HG03565 (cell line): ENCODE measurements around the gene KRAS.

ENCODE experiments used
- ATAC-seq: cut with Tn5 transposase; IDR thresholded peaks from one replicate; pipeline ENCODE4 v1.9.1; 2021; ENCODE audit warnings: mild to moderate bottlenecking, moderate library complexity; ENCODE audit not compliant: unreplicated experiment

KRAS gene

DNA sequence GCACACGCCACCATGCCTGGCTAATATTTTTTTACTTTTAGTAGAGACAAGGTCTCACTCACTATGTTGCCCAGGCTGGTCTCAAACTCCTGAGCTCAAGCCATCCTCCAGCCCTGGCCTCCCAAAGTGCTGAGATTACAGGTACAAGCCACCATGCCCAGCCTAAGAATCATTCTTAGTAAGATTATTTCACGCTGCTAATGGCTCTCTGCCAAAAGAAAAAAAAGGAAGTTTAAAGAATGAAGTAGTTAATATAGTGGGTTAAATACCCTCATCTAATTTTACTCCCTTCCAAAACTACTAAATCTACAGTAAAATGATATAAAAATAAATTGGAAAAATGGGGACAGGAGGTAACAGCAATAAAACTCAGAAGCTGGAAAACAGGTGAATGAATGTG lies 53.1 kb downstream of the KRAS start:
- ATAC-seq, result no peak

DNA sequence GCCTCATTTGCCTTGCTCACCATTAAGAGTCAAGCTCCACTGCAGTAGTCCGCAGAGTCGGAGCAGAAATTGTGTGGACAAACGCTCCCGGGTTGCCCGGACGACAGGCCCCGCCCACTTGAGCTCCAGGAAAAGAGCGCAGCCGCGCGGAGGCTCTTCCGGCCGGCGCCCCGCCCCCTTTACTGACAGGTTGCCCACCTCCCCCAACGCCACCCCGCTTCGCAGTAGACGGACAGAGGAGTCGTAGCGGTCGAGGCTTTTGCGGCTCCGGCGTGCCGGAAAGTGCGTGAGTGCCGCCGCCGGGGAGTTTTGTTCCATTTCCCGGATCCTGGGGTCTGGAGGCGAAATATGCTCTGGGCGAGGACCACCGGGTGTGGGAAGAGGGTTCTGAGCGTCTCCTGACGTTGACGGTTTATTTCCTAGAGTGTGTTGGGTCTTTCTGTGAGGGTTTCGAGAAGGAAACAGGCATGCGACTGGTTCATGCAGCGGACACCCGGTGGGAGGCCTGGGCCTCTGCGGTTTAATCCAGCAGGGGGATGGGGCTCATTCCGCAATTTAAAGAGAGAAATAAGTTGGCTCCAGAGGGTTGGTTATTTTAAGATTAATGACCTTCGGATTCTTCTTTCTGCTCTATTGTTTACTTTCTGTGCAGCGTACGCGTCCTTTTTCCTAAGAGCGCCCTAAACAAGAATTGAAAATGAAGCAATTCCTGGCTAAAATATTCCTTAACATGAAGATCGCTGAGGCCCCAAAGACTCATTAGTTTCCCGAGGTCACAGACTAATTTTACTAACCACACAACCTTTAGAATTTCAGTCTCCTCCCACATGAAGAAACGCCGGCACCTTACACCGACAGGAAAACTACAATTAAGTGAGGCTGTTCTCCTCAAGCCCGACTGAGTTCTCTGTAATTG lies 55.4 kb downstream of the KRAS start, which contains the start of the genes DNAI7 and ETFRF1:
Gene DNAI7 (minus strand): TSS at position 105 of the 916 bp plus-strand sequence. CDS start 82 bp downstream, at position 23.
Gene ETFRF1 (plus strand): TSS at position 182 of the 916 bp plus-strand sequence. CDS start 8,720 bp downstream, outside the sequence.
- peak; percentile 88 for ATAC-seq

DNA sequence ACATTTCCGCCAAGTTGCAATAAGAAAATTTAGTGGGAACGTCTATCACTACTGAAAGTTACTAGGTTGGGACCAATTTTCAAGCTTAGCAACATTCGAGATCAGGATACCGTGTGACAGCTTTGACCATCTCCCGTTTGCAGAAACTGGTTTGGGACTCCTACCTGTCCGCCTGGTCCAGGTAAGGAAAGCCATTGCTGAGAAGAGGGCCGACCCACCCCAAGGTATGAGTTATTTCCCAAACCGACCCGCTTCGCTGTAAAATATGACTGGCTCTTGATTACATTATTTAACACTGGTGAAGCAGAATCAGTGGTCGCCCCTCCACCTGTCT lies 56.0 kb downstream of the KRAS start:
- ATAC-seq, result no peak

DNA sequence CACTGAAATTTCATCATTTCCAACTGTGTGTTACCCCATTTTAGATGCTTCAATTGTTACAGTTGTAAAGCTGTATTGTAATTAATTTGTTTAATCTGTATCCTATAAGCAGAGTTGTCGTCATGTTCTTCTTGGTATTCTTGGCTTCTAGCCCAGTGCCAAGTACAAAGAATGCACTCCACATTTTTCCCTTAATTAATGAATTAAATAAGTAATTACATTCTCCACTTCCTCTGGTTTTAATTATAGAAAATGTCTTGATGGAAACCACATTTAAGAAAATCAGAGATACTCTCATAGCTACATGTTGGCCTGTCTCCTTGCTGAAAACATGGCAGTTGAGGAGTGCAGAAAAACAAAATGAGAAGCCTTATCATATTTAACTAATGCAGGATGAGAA lies 56.5 kb downstream of the KRAS start:
- ATAC-seq, result no peak

DNA sequence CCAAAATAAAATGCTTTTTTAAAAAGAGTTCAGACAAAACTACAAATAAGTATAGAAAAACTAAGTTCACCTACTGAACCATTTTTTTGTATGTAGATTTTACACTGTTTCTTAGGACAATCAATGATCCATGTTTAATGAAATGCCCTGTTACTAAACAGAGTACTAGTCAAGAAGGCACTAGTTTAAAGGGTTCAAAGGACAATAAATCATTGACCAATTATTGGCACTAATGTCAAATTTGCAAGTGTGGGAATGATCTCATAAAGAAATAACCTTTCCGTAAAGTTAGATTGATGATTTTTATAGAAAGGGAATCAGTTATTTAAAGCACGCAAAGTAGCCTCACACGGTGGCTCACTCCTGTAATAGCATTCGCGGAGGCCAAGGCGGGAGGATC lies 59.9 kb downstream of the KRAS start:
- ATAC-seq, result no peak

DNA sequence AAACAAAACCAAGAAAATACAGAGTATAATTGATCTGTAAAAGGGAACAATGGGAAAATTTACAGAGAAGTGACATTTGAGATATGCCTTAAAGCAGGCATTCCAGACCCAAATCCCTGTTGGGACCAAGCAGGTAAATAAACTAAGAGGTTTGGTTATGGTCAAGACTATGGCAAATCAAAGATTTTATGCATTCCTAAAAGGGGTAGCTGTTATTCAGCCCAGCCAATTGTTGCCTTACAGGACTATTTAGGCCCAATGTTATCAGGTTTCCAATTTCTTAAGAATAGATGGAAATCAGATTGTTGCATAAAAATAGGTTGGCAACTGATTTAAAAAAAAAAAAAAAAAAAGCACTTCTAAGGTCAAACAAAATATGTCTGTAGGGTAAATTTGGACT lies 61.1 kb downstream of the KRAS start:
- no peak for ATAC-seq

DNA sequence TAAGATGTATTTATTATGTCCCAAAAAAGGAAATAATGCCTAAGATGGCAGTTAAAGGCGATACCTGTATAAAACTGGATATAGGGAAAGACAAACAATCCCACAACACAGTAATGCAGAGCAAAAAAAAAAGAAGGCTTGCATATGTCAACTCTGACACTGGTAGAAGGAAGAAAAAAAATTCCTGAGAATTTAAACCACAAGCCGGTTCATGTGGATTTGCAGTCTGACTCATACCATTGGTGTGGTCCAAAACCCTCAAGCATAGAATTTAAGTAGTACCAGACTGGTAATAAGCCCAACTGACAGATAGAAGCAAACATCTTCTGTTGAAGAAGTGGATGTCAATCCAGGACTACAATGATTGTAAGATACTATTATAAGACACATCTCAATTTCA lies 62.9 kb downstream of the KRAS start:
- ATAC-seq, result no peak

DNA sequence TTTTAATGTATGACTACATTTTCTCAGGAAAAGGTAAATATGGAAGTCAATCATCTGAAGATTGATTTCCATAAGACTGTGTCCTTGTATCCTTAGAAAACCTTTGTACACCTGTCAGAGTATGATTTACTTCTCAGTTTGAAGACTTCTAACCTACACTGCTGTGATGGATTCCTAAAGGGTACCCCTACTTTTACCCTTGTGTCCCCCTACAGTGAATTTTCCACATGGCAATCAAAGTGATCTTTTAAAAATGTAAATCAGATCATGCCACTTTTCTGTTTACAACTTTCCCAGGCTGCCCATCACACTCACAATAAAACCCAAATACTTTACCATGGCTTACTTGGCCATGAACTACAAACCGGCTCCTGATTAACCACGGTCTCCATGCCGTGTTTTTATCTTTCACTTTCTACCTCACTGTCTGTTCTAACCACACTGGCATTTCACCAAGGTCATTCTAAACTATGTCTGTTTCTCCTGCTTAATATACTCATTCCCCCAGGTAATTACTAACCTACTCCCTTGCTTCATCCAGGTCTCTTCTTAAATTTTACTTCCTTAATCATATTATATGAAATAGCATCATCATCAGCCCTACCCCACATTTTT lies 63.8 kb downstream of the KRAS start:
- peak; percentile 39 for ATAC-seq

DNA sequence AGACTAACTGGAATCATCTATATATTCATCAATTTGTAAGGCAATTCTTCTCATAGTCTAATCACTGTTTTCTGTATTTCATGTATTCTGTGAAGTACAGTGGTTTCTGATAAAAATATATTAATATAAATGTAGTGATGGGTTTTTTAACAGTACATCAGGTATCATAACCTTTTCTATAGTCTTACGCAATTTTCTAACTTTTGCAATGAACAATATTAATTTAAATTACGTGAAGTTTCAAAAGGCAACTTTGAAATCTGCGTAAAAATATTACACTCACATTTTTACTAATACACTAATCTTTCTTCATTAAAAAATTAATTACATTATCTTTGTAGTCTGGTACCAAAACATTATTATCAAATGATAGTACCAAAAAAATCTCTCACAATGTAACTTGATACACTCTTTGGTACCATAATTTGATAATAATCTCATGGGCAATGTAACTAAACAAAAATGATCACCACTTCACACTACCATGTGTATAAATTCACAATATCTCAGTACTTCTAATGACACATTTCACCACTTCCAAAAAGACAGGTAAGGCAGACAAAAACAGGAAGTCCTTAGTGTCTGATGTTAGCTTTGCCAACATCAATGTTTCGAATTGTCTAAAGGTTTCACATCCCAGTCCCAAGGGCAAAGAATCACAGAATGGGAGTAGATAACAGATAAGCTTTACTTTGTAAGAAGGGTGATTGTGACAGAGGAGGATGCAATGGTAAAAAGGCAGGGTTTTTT lies 64.5 kb downstream of the KRAS start:
- peak; percentile 69 for ATAC-seq

DNA sequence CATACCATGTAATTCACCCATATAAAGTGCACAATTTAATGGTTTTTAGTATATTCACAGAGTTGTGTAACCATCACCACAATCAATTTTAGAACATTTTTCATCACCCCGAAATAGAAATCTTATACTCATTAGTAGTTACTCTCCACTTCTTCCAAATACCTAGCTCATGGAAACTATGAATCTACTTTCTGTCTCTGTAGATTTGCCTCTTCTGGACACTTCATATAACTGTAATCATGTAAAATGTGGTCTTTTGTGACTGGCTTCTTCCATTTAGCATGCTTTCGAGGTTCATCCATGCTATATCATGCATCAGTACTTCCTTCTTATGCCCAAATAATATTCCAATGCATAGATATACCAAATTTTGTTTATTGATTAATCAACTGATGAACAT lies 66.6 kb downstream of the KRAS start:
- ATAC-seq, result no peak

DNA sequence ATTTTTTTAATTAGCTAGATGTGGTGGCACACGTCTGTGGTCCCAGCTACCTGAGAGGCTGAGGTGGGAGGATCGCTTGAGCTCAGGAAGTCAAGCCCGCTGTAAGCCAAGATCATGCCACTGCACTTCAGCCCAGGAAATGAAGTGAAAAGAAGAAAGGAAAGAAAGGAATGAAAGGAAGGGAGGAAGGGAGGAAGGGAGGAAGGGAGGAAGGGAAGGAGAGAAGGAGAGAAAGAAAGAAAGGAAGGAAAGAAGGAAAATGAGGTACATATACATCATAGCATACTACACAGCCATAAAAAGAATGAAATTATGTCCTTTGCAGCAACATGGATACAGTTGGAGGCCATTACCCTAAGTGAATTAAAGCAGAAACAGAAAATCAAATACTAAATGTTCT lies 68.0 kb downstream of the KRAS start:
- ATAC-seq, result no peak

DNA sequence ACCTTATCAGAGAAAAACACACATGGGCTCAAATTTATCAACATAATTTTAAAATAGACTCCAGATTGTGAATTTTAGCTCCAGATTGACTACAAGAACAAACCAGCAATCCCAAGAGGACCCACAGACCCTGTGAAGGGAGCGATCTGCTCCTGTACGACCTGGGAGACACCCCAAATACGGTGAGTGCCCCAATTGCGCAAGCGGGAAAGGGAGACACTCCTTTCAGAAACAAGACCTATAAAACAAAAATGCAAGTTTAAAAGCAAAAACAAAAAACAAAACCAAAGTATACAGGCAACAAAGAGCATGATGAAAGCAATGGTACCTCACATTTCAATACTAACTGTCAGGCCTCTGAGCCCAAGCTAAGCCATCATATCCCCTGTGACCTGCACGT lies 87.9 kb downstream of the KRAS start:
- no peak for ATAC-seq

DNA sequence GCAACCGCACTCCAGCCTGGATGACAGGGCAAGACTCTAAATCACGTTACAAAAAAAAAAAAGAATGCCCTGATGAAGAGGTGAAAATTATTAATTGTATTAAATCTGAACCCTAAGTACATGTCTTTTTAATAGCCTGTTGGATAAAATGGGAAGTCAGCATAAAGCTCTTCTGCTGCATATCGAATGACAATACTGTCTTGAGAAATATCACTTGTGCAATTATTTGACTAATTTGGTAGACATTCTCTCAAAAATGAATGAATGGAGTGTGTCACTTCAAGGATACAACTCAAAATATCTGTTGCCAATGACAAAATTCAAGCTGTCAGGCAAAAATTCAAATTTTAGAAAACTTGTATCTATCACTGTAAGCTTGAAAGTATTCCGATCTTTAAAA lies 94.7 kb downstream of the KRAS start:
- no peak for ATAC-seq

DNA sequence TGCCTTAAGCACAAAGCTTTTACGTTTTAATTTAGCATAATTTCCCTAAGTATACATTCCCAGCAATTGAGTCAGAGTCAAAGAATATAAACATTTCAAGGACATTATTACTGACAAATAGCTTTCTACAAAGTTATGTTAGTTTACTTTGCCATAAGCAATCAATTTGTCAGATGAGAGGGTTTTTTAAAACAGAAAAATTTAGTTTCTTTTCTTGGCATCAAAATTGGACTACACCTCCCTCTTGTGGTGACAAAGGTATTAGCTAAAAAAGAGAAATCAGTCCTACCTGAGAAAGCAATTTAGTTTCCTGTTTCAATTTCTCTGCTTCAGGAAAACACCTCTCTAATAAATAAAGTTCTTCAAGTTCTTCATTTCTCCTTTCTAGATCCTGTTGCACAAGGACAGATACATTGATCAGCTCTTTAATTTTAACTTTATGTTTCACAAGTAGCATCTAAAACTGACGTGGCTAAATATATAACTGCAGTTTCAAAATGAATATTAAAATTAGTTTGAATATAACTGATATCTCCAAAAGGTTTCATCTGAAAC lies 95.6 kb downstream of the KRAS start:
- peak; percentile 53 for ATAC-seq
